Amniotic epithelial cell (primary cell): ENCODE measurements around the gene MUCL3.
"Not testable (repeated sequence)": the region's sequence is repeated elsewhere in the genome, so short reads cannot be mapped to it uniquely, and the experiment has no call there.

ENCODE experiments used
- DNase-seq: peaks from one replicate; pipeline ENCODE4 v3.0.0-alpha.2; 2010; ENCODE audit warnings: low read depth

MUCL3 gene

DNA sequence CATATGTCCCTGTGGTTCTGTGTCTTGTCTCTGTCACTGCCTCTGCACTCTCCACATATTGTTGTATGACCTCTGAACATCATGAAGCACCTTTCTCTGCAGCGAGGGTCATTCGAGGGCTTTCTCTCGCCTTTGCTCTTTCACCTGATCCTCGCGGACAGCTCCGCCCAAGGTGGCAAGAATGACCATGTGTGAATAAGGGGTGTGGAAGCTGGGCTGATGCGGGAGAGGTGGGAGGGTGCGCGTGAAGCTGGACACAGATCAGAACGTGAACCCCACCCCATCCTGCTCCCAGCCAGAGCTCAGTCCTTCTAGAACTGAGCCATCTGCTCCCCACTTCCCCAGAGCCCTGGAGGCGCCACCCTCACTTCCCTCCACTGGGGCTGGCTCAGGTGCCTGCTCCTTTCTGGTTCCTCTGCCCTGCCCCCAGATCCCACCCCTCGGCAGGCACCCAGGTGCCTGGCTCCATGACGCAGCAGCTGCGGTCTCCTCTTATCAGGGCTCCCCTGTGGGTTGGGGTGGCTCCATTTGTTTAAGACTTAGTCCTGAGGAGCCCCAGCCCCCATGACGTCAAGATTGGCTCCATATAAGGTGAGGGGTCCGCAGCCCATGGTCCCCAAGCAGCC is at the start of gene MUCL3:
Gene MUCL3 (plus strand): TSS at position 613 of the 626 bp plus-strand sequence. CDS start 27 bp downstream, outside the sequence.
- no peak for DNase-seq

- no peak for DNase-seq
These were observed 49.4 kb upstream of the MUCL3 start for GRCh38 chr6:30891450-30891723.

GRCh38 chr6:30891816-30892538 is 48.8 kb upstream of the MUCL3 start:
- no peak for DNase-seq

GRCh38 chr6:30893001-30893591 is 47.7 kb upstream of the MUCL3 start:
- DNase-seq: no peak

DNA sequence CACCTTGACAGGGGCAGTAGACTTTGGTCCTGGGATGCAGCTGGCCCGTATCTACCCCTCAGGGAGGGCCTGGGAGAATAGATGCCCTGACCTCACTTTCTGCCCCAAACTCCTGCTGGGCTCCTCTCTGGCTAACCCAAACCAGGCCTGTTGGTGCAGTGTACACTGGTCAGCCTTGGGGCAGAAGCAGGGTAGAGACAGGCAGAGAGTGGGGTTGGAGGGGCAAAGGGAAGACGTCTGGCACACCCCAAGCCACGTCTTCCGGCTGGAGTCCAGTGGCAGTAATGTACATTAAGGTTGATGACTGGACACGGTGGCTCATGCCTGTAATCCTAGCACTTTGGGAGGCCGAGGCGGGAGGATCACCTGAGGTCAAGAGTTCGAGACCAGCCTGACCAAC is 47.1 kb upstream of the MUCL3 start:
- DNase-seq: no peak

GRCh38 chr6:30894381-30894780 is 46.4 kb upstream of the MUCL3 start:
- no peak for DNase-seq

DNA sequence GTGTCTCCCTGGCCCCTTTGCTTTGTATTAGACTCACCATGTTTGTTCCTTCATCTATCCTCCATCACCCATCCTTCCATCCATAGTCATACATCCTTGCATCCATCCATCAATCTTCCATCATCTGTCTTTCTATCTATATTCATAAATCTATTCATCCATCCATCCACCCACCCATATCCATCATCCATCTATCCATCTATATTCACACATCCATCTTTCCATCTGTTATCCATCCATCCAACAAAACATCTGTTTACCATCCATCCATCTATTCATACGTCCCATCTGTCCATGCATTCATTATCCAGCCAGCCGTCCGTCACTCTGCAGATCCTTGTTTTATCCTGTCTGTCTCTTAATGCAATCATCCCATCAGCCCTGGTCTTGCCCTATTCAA is 45.8 kb upstream of the MUCL3 start:
- no peak for DNase-seq

DNA sequence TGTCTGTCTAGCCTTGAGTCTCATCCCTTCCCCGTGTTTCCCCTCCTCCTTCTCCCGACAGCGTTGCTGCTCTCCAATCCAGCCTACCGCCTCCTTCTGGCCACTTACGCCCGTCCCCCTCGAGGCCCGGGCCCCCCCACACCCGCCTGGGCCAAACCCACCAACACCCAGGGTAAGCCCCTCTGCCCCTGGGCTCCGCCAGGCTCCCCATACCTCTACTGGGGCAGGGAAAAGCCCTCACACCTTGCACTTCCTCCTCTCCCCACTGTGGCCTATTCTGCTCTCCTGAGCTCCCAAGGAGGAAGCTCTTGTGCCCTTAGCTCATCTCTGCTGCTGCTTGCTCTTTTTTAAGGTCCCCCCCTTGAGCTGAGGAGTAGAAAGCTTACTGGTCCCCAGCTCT is 45.4 kb upstream of the MUCL3 start:
- DNase-seq: no peak

DNA sequence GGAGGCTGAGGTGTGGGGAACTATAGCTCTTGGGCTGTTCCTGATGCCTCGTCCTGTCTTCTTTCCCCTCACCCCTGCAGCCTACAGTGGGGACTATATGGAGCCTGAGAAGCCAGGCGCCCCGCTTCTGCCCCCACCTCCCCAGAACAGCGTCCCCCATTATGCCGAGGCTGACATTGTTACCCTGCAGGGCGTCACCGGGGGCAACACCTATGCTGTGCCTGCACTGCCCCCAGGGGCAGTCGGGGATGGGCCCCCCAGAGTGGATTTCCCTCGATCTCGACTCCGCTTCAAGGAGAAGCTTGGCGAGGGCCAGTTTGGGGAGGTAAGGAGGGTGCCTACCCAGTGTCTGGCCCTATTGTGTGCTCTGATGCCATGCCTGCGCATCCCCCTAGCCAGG is 44.2 kb upstream of the MUCL3 start:
- DNase-seq: no peak

DNA sequence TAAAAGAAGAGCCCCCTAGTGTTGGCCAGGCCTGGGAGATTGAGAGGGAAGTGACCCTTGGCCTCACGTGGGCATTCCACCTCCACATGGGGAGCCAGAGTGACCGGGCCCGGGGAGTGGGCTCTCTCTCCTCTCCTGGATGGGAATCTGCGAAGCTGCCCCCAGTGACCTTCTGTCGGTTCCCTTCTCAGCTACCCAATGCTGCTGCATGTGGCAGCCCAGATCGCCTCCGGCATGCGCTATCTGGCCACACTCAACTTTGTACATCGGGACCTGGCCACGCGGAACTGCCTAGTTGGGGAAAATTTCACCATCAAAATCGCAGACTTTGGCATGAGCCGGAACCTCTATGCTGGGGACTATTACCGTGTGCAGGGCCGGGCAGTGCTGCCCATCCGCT is 42.9 kb upstream of the MUCL3 start:
- DNase-seq: no peak

GRCh38 chr6:30898750-30899360 is 41.9 kb upstream of the MUCL3 start:
- DNase-seq: no peak

GRCh38 chr6:30900863-30901417 is 39.8 kb upstream of the MUCL3 start:
- no peak for DNase-seq

DNA sequence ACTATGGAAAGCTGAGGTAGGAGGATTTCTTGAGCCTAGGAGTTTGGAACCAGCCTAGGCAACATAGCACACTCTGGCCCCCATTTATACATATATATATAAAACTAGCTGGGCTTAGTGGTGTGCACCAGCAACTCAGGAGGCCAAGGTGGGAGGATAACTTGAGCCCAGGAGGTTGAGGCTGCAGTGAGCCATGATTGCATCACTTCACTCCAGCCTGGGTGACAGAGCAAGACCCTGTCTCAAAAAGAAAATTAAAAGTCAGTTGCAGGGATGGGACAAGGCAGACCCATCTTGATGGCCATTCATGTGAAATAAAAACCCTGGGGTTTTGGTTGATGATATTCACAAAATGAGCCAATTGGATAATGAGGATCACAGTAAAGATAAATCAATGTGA is 39.3 kb upstream of the MUCL3 start:
- no peak for DNase-seq

DNA sequence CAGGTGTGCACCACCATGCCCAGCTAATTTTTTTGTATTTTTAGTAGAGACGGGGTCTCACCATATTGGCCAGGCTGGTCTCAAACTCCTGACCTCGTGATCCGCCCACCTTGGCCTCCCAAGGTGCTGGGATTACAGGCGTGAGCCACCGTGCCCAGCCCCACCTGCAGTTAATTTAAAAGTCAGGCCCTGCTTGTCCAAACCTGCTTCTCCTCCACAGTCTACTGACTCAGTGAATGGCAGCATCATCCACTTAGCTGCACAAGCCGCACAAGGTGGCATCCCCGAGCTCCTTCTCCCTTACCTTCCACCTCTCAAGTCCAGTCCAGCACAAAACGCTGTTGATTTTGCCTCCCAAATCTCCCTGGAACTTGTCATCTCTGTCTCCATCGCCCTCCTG is 38.6 kb upstream of the MUCL3 start:
- not testable (repeated sequence) for DNase-seq

DNA sequence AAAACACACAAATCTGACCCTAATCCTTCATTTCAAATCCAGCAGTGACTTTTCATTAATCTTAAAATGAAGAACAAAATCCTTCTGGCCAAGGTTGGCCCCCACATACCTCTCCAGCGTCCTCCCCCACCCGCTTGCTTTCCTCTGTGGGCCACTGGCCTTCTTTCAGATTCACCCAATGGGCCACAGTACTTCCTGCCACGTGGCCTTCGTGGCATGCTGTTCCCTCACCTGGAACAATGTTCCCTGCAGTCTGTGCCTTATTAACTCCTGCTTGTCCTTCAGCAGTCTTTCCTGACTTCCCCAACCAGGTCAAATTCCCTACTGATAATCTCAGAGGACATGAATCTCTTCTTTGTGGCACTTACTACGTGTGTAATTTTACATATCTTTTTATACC is 38.1 kb upstream of the MUCL3 start:
- no peak for DNase-seq

GRCh38 chr6:30903236-30903635 is 37.5 kb upstream of the MUCL3 start:
- no peak for DNase-seq

DNA sequence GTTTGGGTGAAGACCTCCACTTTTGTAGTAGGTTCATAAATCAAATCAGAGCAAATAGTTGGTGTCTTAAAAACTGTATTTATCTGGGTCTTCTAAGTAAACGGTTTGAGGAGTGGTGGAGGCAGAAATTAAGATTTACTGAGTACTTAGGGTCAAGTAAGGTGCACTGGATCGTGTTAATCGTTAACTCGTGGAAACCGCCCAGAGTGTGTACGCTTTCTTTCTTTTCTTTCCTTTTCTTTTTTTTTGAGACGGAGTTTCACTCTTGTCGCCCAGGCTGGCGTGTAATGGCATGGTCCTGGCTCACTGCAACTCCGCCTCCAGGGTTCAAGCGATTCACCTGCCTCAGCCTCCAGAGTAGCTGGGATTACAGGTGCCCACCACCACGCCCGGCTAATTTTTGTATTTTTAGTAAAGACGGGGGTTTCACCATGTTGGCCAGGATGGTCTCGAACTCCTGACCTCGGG is 33.4 kb upstream of the MUCL3 start:
- not testable (repeated sequence) for DNase-seq

- DNase-seq: peak; percentile 99
These were observed 32.8 kb upstream of the MUCL3 start, which contains the start of gene GTF2H4 for GRCh38 chr6:30907758-30908591. Gene GTF2H4, plus strand, starts transcription at chr6:30908207.

GRCh38 chr6:30908700-30909099 is 32.1 kb upstream of the MUCL3 start:
- DNase-seq: no peak

DNA sequence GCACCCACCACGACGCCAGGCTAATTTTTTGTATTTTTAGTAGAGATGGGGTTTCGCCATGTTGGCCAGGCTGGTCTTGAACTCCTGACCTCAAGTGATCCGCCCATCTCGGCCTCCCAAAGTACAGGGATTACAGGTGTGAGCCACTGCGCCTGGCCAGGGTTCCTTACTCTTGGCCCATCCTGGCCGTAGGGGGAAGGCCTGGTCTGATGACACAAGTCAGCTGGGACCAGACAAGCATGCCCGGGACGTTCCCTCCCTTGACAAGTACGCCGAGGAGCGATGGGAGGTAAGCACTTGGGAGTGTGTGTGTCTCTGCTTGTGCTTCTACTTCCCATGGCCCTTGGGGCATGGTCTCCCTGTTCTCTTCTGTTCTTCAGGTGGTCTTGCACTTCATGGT is 30.3 kb upstream of the MUCL3 start:
- not testable (repeated sequence) for DNase-seq

DNA sequence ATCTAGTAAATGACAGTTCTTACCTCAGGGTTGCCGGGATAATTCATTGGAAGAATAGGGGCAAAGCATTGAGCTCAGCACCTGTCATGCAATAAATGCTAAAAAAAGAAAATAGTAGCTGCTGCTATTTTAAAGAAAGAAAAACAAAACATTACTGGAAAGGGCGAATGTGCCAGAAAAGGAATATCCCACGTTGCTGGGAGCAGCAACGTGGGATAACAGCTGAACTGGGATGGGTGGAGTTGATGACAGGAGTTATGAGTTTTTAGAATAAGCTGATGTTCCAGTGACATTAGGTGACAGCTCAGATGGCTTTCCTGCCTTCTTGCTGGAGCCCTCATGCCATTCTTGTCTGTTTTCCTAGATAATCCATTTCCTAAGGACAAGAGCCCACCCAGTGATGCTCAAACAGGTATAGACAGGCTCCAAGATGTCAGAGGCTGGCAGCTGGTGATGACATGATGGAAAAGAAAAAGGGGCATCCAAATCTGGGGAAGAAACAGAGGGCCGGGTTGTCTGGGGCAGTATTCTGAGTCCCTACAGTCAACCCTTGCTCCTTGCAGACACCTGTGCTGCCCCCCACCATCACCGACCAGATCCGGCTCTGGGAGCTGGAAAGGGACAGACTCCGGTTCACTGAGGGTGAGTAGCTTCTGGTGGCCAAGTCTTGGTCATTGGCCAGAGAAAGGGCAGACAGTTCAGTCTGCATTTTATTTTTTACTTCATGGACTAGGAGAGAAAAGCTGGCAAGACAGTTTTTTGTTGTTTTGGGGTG is 27.8 kb upstream of the MUCL3 start:
- no peak for DNase-seq
